Activated T-cell treated with anti-CD3 and anti-CD28 coated beads, Interleukin-2, amount 50 U/mL, for 48 hours (primary cell): ENCODE data around the gene DRC1.

ENCODE experiments used
- DNase-seq, 2 experiments: peaks; one replicate each; pipeline ENCODE4 v3.0.0-alpha.2; 2020

DRC1 gene

GRCh38 chr2:26479131-26479788 is 77.5 kb downstream of the DRC1 start:
- no peak for DNase-seq

GRCh38 chr2:26479789-26480565 is 78.3 kb downstream of the DRC1 start:
- no peak for DNase-seq

- DNase-seq: no peak
These were observed 79.1 kb downstream of the DRC1 start for GRCh38 chr2:26480566-26481423.

GRCh38 chr2:26481706-26482105 is 80.0 kb downstream of the DRC1 start:
- no peak for DNase-seq

GRCh38 chr2:26482211-26483026 is 80.7 kb downstream of the DRC1 start:
- no peak for DNase-seq

- no peak for DNase-seq
These were observed 81.3 kb downstream of the DRC1 start for GRCh38 chr2:26483027-26483326.

GRCh38 chr2:26483516-26483915 is 81.8 kb downstream of the DRC1 start:
- no peak for DNase-seq

- no peak for DNase-seq
These were observed 82.3 kb downstream of the DRC1 start for GRCh38 chr2:26483957-26484565.

GRCh38 chr2:26484579-26484978 is 82.9 kb downstream of the DRC1 start:
- DNase-seq: no peak

- no peak for DNase-seq
These were observed 83.4 kb downstream of the DRC1 start for GRCh38 chr2:26485099-26485498.

GRCh38 chr2:26485725-26486418 is 84.2 kb downstream of the DRC1 start:
- DNase-seq: no peak

- no peak for DNase-seq
These were observed 85.1 kb downstream of the DRC1 start for GRCh38 chr2:26486789-26487188.

GRCh38 chr2:26487192-26487591 is 85.5 kb downstream of the DRC1 start:
- DNase-seq: no peak

- DNase-seq: no peak
These were observed 86.9 kb downstream of the DRC1 start for GRCh38 chr2:26488463-26489212.

GRCh38 chr2:26489213-26489850 is 87.6 kb downstream of the DRC1 start:
- no peak for DNase-seq

GRCh38 chr2:26491563-26492167 is 89.9 kb downstream of the DRC1 start:
- no peak for DNase-seq

- DNase-seq: no peak
These were observed 91.2 kb downstream of the DRC1 start for GRCh38 chr2:26492749-26493515.

- DNase-seq: no peak
These were observed 91.8 kb downstream of the DRC1 start for GRCh38 chr2:26493566-26493965.

GRCh38 chr2:26494199-26494598 is 92.5 kb downstream of the DRC1 start:
- no peak for DNase-seq
